Naive thymus-derived CD4-positive, alpha-beta T cell (primary cell): ENCODE data around the gene NDRG4. TPM values are rescaled to one million over a fixed set of nuclear protein-coding genes. Genes with fewer than 3 reads are reported as not detected.
A peak's percentile ranks its signal among the peaks of the same experiment; 100 is the strongest.

Experiments used
- ATAC-seq: fragments of 150-1000 bp; cut with Tn5 transposase; 2 replicates; pipeline ENCODE4 v1.10.0; 2021; ENCODE audit warnings: mild to moderate bottlenecking, moderate library complexity
- CTCF ChIA-PET: fragments of 350-600 bp; sonication (Branson Sonifier 250); formaldehyde crosslinking; loops from one replicate; lab custom pipeline; 2021; ENCODE audit warnings: antibody characterized with exemption; lab: Charles Lee
- POLR2A ChIA-PET: fragments of 350-600 bp; sonication (Branson Sonifier 250); formaldehyde crosslinking; loops from one replicate; lab custom pipeline; 2021; ENCODE audit warnings: antibody characterized with exemption, inconsistent platforms; lab: Charles Lee
- DNase-seq, 9 donors: peaks; one replicate each; pipeline versions ENCODE4 v3.0.0 to v3.0.0-alpha.2; 2020 to 2022; ENCODE audit warnings: mixed read lengths in 1 of 9
- H3K27ac ChIP-seq: one replicate; pipeline ENCODE4 v1.7.0; 2013; ENCODE audit warnings: mild to moderate bottlenecking, low read depth, low read length, moderate library complexity
- H3K27me3 ChIP-seq, 2 donors: one replicate each; pipeline ENCODE4 v1.7.0; 2013; ENCODE audit warnings: low read length in 2 of 2, mild to moderate bottlenecking in 2 of 2, moderate library complexity in 2 of 2; ENCODE audit not compliant: control insufficient read depth in 2 of 2, insufficient read depth in 2 of 2
- H3K36me3 ChIP-seq, 3 experiments: 1 replicate in 2 of 3; 2 replicates in 1 of 3; pipeline ENCODE4 v1.7.0; 2013; ENCODE audit warnings: low read length in 3 of 3, mild to moderate bottlenecking in 3 of 3, moderate library complexity in 1 of 3; ENCODE audit not compliant: insufficient read depth in 3 of 3, control insufficient read depth in 2 of 3
- H3K4me1 ChIP-seq, 2 donors: one replicate each; pipeline ENCODE4 v1.7.0; 2013; ENCODE audit warnings: low read length in 2 of 2, mild to moderate bottlenecking in 2 of 2, moderate library complexity in 1 of 2; ENCODE audit not compliant: control insufficient read depth in 2 of 2, insufficient read depth in 2 of 2
- H3K4me3 ChIP-seq: 2 replicates; pipeline ENCODE4 v1.7.0; 2013; ENCODE audit warnings: mild to moderate bottlenecking, low read length
- H3K9me3 ChIP-seq, 3 experiments: 1 replicate in 2 of 3; 2 replicates in 1 of 3; pipeline ENCODE4 v1.7.0; 2013; ENCODE audit warnings: low read length in 3 of 3; ENCODE audit not compliant: control insufficient read depth in 2 of 3
- H3K27ac Mint-ChIP-seq, 9 donors: one replicate each; pipeline ENCODE4 v1.8.0; 2020 to 2022; ENCODE audit warnings: mixed read lengths in 9 of 9, mild to moderate bottlenecking in 8 of 9, moderate library complexity in 5 of 9, inconsistent platforms in 2 of 9
- H3K27me3 Mint-ChIP-seq, 5 donors: one replicate each; pipeline ENCODE4 v1.8.0; 2021 to 2022; ENCODE audit warnings: mixed read lengths in 5 of 5, mild to moderate bottlenecking in 1 of 5
- H3K36me3 Mint-ChIP-seq, 5 donors: one replicate each; pipeline ENCODE4 v1.8.0; 2020 to 2022; ENCODE audit warnings: mixed read lengths in 5 of 5, mild to moderate bottlenecking in 3 of 5, inconsistent platforms in 1 of 5
- H3K4me1 Mint-ChIP-seq, 7 donors: one replicate each; pipeline ENCODE4 v1.8.0; 2020 to 2022; ENCODE audit warnings: mixed read lengths in 7 of 7, mild to moderate bottlenecking in 3 of 7, inconsistent platforms in 1 of 7
- H3K4me3 Mint-ChIP-seq, 10 donors: one replicate each; pipeline ENCODE4 v1.8.0; 2020 to 2022; ENCODE audit warnings: mild to moderate bottlenecking in 10 of 10, mixed read lengths in 10 of 10, moderate library complexity in 6 of 10, inconsistent platforms in 2 of 10
- H3K9me3 Mint-ChIP-seq, 11 donors: one replicate each; pipeline ENCODE4 v1.8.0; 2020 to 2022; ENCODE audit warnings: mixed read lengths in 11 of 11, mild to moderate bottlenecking in 4 of 11, inconsistent platforms in 1 of 11, moderate library complexity in 1 of 11
- intact Hi-C, 2 donors: fragments of 100-400 bp; cut with micrococcal nuclease; formaldehyde crosslinking; loops; one replicate each; pipeline ENCODE4 v1.15.1; 2023
- polyA plus RNA-seq, 2 donors: library from polyadenylated mRNA; unstranded; fragments of 300-500 nt; fragmentation: Illumina TruSeq; gene quantifications; one replicate each; pipeline ENCODE4 v1.2.3, GENCODE V29; 2021
- total RNA-seq, 6 experiments: library from RNA in 5 of 6; stranded (reverse) in 5 of 6; gene quantifications; 1 replicate in 5 of 6; 2 replicates in 1 of 6; pipeline ENCODE4 v1.2.3 and lab custom pipeline; 2021 to 2026

Gene NDRG4
- total and polyA plus RNA-seq, 7 experiments from 2014 or later = 0.63 to 5.3 (median 2.4) TPM

- Mint-ChIP-seq H3K36me3 (peaks cover 0 to 7% (median 5%) of the 10 kb centered on the region in 5 donors), H3K27me3 (no peaks in the 10 kb centered on the region), H3K9me3 (no peaks in the 10 kb centered on the region), H3K4me3 (peak overlapping the region in 1 of 10 donors; percentile 17), H3K4me1 (peaks cover 9 to 40% (median 26%) of the 10 kb centered on the region in 7 donors), H3K27ac (peak overlapping the region in 3 of 9 donors; percentile 48 to 61 (median 54))
- no peak for DNase-seq
- Histone ChIP-seq H3K27ac (no peak overlapping the region), H3K36me3 (peaks cover 0 to 20% (median 3%) of the 10 kb centered on the region in 3 experiments), H3K9me3 (no peaks in the 10 kb centered on the region), H3K27me3 (no peaks in the 10 kb centered on the region), H3K4me3 (no peak overlapping the region), H3K4me1 (peaks cover 7 to 10% of the 10 kb centered on the region in 2 donors)
- ATAC-seq = no peak
- ChIA-PET POLR2A (interaction anchor here (1.6 to 1.8 kb wide), 2 partner anchors 115 to 242 kb away, joined by 3 to 9 read pairs; no protein-coding TSS in a partner anchor), CTCF (interaction anchor here (0.8 to 4.5 kb wide), 4 partner anchors 11 to 280 kb away, joined by 3 to 47 read pairs (median 5); no protein-coding TSS in a partner anchor)
- intact Hi-C loops = loop anchor here (2.0 to 10.0 kb wide), 2 partner anchors 389 to 779 kb away; partner anchors contain the start of genes CFAP20 (in 1 of the 2) and KATNB1 (in 1 of the 2)
Observed at GRCh38 chr16:58513874-58514273, 13.9 kb downstream of the NDRG4 start.

- CTCF ChIA-PET = interaction anchor here (1.0 to 4.5 kb wide), 2 partner anchors 241 kb away, joined by 5 to 47 read pairs; no protein-coding TSS in a partner anchor
- H3K4me3 ChIP-seq = peak within 1 kb of the TSS; percentile 82
Observed at GRCh38 chr16:58515125-58515870, 15.4 kb downstream of the NDRG4 start, which contains the start of gene SETD6. SETD6 (plus strand) TSS chr16:58515517; CDS start chr16:58515538, 21 bp downstream.

DNA sequence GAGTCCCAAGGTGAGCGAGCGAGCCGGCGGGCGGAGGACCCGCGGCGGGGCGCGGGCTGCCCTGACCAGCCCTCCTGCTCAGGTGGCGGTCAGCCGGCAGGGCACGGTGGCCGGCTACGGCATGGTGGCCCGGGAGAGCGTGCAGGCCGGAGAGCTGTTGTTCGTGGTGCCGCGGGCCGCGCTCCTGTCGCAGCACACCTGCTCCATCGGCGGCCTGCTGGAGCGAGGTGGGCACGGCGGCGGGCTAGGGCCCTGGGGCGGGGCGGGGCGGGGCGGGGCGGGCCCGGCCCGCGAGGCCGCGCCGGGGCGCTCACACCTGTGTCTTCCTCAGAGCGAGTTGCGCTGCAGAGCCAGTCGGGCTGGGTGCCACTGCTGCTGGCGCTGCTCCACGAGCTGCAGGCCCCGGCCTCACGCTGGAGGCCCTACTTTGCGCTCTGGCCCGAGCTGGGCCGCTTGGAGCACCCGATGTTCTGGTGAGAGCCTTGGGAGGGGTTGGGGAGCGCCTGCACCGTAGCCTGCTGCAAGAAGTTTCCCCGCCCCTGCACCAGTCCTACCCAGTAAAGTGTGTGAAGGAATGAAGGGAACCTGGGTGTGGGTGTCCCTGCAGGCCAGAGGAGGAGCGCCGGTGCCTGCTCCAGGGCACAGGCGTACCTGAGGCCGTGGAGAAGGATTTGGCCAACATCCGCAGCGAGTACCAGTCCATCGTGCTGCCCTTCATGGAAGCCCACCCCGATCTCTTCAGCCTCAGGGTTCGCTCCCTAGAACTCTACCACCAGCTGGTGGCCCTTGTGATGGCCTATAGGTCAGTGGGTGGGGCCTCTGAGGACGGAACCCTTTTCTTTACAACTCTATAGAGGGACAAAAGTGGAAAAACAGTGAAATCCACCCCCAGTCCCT is 16.2 kb downstream of the NDRG4 start:
- Mint-ChIP-seq H3K4me1 (peaks cover 9 to 40% (median 26%) of the 10 kb centered on the region in 7 donors), H3K9me3 (no peaks in the 10 kb centered on the region), H3K4me3 (peak overlapping the region; percentile 78 to 95 (median 88)), H3K36me3 (peaks cover 0 to 19% (median 9%) of the 10 kb centered on the region in 5 donors), H3K27ac (peak overlapping the region in 6 of 9 donors; percentile 58 to 95 (median 77)), H3K27me3 (no peaks in the 10 kb centered on the region)
- Histone ChIP-seq H3K9me3 (no peaks in the 10 kb centered on the region), H3K36me3 (peaks cover 10 to 43% (median 16%) of the 10 kb centered on the region in 3 experiments), H3K4me3 (peak overlapping the region; percentile 82), H3K27me3 (no peaks in the 10 kb centered on the region), H3K27ac (peak overlapping the region; percentile 81), H3K4me1 (peaks cover 7 to 10% of the 10 kb centered on the region in 2 donors)
- intact Hi-C loops = loop anchor here (1.0 to 10.0 kb wide), 8 partner anchors 15 to 781 kb away; partner anchors contain the start of genes GOT2 (in 2 of the 2), CFAP20 (in 1 of the 2), CNOT1 (in 1 of the 2) and GINS3 (in 1 of the 2)
- CTCF ChIA-PET = interaction anchor here (1.0 kb wide), 1 partner anchor 240 kb away, joined by 5 read pairs; no protein-coding TSS in a partner anchor
- POLR2A ChIA-PET = interaction anchor here (1.0 to 1.6 kb wide), 2 partner anchors 87 to 240 kb away, joined by 3 to 4 read pairs; no protein-coding TSS in a partner anchor
- DNase-seq (peak in 8 of 9 donors; percentile 36 to 63 (median 52)), ATAC-seq (peak; percentile 71)

More at GRCh38 chr16:58515125-58515870, 15.4 kb downstream of the NDRG4 start, which contains the start of gene SETD6:
- POLR2A ChIA-PET = interaction anchor here (1.6 to 1.8 kb wide), 2 partner anchors 113 to 241 kb away, joined by 3 to 9 read pairs; no protein-coding TSS in a partner anchor
- Histone ChIP-seq H3K27ac (peak within 1 kb of the TSS; percentile 81), H3K27me3 (no peaks in the 10 kb centered on the region), H3K9me3 (no peaks in the 10 kb centered on the region), H3K36me3 (peaks cover 10 to 34% (median 16%) of the 10 kb centered on the region in 3 experiments), H3K4me1 (peaks cover 7 to 10% of the 10 kb centered on the region in 2 donors)
- Mint-ChIP-seq H3K9me3 (no peaks in the 10 kb centered on the region), H3K27ac (peak within 1 kb of the TSS; percentile 69 to 95 (median 87)), H3K27me3 (no peaks in the 10 kb centered on the region), H3K4me1 (peaks cover 9 to 40% (median 26%) of the 10 kb centered on the region in 7 donors), H3K36me3 (peaks cover 0 to 11% (median 6%) of the 10 kb centered on the region in 5 donors), H3K4me3 (peak within 1 kb of the TSS; percentile 78 to 95 (median 88))
- DNase-seq = peak; percentile 49 to 89 (median 61)
- intact Hi-C loops = loop anchor here (1.0 to 10.0 kb wide), 8 partner anchors 14 to 780 kb away; partner anchors contain the start of genes GOT2 (in 2 of the 2), CFAP20 (in 1 of the 2), CNOT1 (in 1 of the 2) and GINS3 (in 1 of the 2)
- ATAC-seq = peak; percentile 85

GRCh38 chr16:58516768-58517107 is 16.8 kb downstream of the NDRG4 start:
- DNase-seq (no peak), ATAC-seq (no peak)
- Histone ChIP-seq H3K36me3 (peaks cover 15 to 48% (median 16%) of the 10 kb centered on the region in 3 experiments), H3K4me3 (peak overlapping the region; percentile 46), H3K4me1 (peaks cover 7 to 10% of the 10 kb centered on the region in 2 donors), H3K27ac (peak overlapping the region; percentile 58), H3K27me3 (no peaks in the 10 kb centered on the region), H3K9me3 (no peaks in the 10 kb centered on the region)
- intact Hi-C loops = loop anchor here in 1 of 2 donors (10.0 kb wide), 1 partner anchor 392 kb away; the partner anchor contains the start of gene CFAP20
- Mint-ChIP-seq H3K4me1 (peaks cover 9 to 38% (median 26%) of the 10 kb centered on the region in 7 donors), H3K27me3 (no peaks in the 10 kb centered on the region), H3K27ac (peak overlapping the region in 8 of 9 donors; percentile 53 to 79 (median 62)), H3K4me3 (peak overlapping the region; percentile 40 to 95 (median 82)), H3K36me3 (peaks cover 0 to 23% (median 9%) of the 10 kb centered on the region in 5 donors), H3K9me3 (no peaks in the 10 kb centered on the region)
- ChIA-PET CTCF (no interaction called here), POLR2A (interaction anchor here (1.0 to 1.6 kb wide), 2 partner anchors 86 to 239 kb away, joined by 3 to 4 read pairs; no protein-coding TSS in a partner anchor)

- Mint-ChIP-seq H3K27me3 (no peaks in the 10 kb centered on the region), H3K9me3 (no peaks in the 10 kb centered on the region), H3K4me3 (peak overlapping the region in 3 of 10 donors; percentile 23 to 45 (median 25)), H3K36me3 (peaks cover 3 to 35% (median 16%) of the 10 kb centered on the region in 5 donors), H3K27ac (peak overlapping the region in 4 of 9 donors; percentile 7 to 91 (median 45)), H3K4me1 (peaks cover 9 to 33% (median 26%) of the 10 kb centered on the region in 7 donors)
- H3K36me3 ChIP-seq = peaks cover 21 to 60% (median 26%) of the 10 kb centered on the region in 3 experiments
- H3K27me3 ChIP-seq = no peaks in the 10 kb centered on the region
- intact Hi-C loops = loop anchor here in 1 of 2 donors (10.0 kb wide), 1 partner anchor 394 kb away; the partner anchor contains the start of gene CFAP20
- H3K27ac ChIP-seq = no peak overlapping the region
- H3K9me3 ChIP-seq = no peaks in the 10 kb centered on the region
- ChIA-PET CTCF (interaction anchor here (0.9 kb wide), 1 partner anchor 237 kb away, joined by 6 read pairs; no protein-coding TSS in a partner anchor), POLR2A (interaction anchor here (0.6 to 1.6 kb wide), 3 partner anchors 9 to 248 kb away, joined by 3 to 4 read pairs (median 4); no protein-coding TSS in a partner anchor)
- DNase-seq (no peak), ATAC-seq (no peak)
- peaks cover 7 to 10% of the 10 kb centered on the region in 2 donors for H3K4me1 ChIP-seq
- no peak overlapping the region for H3K4me3 ChIP-seq
Observed at GRCh38 chr16:58518083-58518979, 18.4 kb downstream of the NDRG4 start.
